Stimulated activated CD8-positive, alpha-beta memory T cell treated with anti-CD3 and anti-CD28 coated beads, Interleukin-7, amount 100 ng/mL, for 24 hours (primary cell): ENCODE data around the gene EMC1.
A peak's percentile ranks its signal among the peaks of the same experiment; 100 is the strongest.
"Not testable (repeated sequence)": the region's sequence is repeated elsewhere in the genome, so short reads cannot be mapped to it uniquely, and the experiment has no call there.

Source experiments
- DNase-seq: peaks from one replicate; pipeline ENCODE4 v3.0.0-alpha.2; 2020; ENCODE audit warnings: low read depth

Gene EMC1

DNA sequence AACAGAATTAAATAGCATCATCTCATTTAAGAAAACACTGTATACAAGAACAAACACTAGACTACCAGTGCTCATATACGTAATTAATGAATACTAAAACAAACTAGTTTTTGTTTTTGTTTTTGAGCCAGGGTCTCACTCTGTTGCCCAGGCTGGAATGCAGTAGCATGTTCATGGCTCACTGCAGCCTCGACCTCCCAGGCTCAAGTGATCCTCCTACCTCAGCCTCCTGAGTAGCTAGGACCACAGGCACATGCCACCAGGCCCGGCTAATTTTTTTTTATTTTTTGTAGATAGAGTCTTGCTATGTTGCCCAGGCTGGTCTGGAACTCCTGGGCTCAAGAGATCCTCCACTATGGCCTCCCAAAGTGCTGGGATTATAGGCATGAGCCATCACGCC lies 34.7 kb downstream of the EMC1 start:
- not testable (repeated sequence) for DNase-seq

DNA sequence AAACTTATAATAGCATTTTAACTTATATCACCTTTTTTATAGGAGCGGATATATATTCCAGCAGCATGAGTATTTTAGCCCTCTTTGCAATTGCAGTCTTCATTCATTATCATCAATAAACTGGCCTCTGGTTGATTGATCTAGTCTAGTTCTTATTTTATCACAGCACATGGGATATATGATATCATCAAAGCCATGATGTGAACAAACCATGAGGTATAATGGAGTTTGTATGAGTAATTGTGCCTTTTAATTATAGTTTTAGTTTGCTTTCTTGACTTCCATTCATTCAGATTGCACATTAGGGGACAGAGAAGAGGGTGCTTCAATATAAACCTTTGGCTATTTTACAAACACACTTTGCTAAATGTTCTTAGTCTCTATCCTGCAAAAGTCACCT lies 37.7 kb downstream of the EMC1 start:
- DNase-seq: no peak

DNA sequence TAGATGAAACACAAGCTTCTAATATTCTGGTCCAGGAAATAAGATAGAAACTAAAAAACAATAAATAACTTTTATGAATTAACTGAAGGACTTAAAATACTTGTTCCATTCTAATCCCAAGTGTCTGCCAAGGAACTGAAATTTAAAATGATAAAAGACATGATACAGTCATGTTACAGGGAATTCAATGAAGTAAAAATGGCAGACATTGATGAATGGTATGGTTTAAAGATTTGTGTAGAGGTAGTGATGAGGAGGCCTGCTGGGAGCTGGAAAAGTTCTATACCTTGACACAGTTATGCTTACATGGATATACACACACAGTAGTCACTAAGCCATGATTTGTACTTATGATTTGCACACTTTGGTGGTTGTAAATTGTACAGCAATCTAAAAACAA lies 39.2 kb downstream of the EMC1 start:
- no peak for DNase-seq

DNA sequence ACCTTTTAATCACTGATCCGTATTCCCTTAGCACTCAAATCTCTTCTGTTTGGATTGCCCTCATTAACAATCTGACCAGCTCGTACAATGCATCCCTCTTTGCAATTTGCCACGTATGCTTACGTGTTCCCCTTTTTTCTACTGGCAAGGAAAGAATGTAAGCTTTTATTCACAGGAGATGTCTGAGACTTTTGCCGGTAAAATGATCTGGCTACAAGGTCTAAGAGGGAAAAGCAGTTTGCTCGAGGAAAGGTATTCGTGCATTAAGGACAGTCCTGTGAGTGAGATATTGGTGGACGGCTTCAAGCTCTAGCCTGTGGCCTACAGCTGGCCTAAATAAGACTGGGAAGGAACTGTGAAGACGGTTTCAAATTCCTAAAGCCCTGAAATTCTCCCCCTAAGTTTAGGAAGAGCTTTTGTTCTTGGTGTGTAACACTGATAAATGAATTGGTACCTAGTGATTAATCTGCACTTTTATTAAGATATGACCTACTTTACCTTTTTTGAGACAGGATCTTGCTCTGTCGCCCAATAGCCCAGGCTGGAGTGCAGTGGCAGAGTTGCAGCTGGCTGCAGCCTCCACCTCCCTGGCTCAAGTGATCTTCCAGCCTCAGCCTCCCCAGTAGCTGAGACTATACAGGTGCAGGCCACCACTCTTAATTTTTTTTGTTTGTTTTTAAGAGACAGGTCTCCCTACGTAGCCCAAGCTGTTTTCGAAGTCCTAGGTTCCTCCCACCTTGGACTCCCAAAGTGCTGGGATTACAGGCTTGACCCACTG lies 40.4 kb downstream of the EMC1 start:
- no peak for DNase-seq

DNA sequence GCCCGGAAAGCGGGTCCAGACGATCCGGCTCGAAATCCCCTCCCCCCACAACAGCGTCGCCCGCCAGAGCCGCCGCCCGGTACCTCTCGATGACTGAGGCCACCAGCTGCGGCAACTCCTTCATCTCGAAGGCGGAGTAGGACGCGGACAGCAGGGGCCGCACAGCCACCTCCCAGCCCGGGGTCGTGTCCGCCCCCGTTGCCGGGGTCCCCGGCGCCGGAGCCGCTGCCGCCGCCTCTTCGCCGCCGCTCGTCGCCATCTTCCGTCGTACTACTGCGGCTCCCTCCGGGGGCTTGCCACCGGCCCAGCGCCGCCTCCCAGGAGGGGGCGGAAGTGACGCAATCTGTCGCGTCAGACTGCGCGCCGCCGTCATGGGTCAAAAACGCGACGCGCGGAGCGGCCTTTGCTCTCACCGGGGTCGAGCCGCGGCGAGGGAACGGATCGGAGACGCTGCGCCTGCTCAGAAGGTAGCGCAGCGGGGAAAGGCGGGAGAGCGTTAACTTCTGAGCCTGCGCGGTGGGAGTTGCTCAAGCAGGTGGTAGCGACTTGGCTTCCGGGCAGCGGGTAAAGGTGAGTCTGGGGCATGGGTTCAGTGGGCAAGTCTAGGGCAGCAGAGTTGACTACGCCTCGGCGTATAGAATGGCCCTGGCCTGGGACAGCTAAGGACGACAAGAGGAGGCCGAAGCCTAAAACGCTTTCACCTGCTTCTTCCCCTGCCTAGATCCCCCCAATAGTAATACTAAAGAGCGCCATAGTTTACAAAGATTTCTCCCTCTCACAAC lies 41.1 kb downstream of the EMC1 start, which contains the start of gene UBR4:
Gene UBR4 (minus strand): TSS at position 277 of the 782 bp plus-strand sequence. CDS start 18 bp downstream, at position 259.
- DNase-seq: peak; percentile 91

DNA sequence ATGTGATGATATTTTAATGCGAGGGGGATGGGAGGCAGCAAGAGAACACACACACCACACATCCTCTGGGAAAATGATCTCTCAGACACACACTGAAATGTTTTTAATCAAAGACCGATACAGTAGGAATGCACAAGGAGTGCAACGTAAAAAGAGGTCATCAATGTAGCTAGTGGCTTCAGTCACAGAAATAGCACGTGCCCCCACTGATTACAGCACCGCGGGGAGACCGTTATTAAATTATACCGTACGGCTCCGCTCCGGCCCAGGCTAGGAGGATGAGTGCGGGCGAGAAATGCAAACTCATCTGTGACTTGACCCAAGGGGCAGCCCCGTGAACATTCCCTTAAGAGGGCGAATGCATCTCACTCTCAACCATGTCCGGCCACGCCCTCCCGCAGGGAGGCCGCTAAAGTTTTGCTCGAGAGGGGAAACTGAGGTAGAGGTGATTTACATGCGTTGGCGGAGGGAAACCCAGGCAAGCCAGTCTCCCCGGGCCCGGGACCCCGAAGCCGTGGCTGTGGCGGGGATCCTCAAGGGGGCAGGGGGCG lies 41.8 kb downstream of the EMC1 start:
- DNase-seq: peak; percentile 23

DNA sequence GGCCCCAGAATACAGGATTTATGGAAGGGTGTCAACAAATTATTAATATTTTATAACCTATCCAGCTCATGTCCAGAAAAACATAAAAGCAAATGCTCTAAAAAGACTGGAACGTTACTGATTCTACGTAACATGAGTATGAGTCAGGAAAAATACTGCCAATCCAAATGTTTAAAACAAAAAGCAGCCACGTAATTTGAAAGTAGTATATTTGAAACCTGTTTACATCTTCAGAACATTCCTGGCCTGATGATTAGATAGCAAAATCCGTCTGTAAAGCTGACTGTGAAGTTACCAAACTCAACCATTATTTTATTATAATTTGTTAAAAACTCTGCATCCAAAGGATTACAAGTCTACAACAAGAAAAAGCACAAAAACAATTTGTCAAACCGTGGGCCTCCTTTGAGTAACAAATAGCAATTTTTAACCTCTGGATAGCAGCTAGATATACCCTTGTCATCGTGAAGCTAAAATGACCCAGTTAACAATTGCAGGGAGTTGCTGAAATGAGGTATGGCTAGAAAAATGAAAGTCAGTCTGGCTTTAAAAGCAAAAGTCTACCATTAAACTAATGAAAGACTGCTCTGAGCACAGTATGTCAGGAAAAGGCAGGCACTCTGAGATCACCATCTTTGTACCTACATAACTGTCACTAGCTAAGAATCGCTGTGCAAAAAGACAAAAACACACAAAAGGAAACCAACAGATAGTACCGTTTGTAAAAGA lies 42.5 kb downstream of the EMC1 start:
- DNase-seq: no peak

DNA sequence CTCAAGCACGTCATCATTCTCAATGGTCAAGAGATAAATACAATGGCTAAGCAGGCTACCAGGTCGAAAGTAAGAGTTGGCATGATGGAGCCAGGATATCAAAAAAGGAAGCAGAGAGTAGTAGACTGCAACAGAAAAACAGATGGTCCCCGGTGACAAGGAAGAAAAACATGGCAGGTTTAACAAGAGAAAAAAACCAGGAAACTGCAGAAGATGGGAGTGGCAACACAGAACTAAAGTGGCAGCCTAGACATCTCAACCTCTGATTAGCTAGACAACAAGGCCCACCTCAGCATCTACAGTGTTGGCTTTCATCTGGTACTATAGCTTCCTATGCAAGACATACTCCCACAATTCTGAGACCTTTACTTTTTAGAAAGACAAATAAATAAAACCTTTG lies 44.4 kb downstream of the EMC1 start:
- no peak for DNase-seq

DNA sequence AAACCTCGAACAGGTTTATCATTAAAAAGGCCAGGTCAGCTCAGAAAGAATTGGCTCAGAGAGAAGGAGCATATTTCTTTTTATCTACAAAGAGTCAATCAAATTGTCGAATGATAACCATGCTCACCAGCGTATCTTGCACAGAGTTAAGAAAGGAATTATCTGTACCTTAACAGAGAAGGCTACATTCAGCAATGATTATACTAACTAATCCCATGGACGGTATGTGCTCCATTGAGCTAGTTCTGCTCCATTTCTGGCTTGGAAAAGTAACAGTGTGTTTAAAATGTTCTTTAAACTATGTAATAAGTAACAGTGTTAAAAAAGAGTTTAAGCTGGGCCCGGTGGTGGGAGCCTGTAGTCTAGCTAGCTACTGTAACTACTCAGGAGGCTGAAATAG lies 45.5 kb downstream of the EMC1 start:
- DNase-seq: no peak

DNA sequence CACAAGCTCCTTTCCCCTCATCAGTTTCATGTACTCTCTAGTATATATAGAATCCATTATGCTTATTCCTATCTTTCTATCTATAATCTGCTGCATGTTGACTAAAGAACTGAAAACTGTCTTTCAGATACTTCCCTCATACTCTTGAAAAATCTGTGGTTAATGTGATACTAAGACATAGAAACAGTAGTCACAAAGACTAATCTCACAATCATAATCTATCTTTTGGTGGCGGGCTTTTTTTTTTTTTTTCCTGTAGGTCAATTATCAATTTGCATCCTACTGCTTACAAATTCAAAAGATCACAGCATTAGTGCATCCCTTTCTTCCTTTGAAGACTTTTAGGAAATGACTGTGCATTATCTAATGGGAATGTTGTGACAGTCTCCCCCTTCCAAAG lies 45.9 kb downstream of the EMC1 start:
- no peak for DNase-seq

DNA sequence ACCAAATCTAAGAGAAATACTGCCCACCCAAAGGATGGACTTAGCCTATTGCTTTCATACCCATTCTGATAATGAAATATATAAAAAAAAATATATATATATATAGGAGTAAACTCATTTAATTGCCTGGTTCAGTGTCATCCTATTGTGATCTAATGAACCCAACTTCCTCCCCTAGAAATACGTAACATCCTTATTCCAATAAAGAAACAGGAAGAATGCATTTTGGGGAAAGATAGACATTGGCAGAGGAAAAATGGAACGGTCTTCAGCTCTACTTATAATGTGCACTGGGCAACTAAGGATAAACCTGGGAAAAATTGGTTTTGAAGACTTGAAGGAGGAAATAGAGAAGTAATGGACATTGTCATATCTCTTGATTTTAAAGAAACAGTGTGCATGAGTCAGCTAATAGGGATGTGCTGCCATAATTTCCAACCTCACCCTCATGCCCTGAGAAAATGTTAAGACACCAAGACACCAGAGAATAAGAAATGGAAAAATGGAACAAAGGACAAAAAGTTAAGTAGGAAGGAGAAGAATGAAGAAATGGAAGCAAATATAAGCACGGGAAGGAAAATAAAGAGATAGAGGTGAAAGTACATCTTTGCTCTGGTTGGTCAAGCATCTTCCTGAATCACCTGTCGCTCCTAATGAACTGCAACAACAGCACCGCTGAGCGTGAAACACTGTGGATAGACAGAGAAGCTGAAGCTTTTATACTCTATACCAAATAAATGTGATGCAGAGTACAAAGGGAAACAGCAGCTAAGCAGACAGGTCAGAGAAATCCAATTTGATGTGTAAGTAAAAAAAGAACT lies 46.7 kb downstream of the EMC1 start:
- DNase-seq: no peak

DNA sequence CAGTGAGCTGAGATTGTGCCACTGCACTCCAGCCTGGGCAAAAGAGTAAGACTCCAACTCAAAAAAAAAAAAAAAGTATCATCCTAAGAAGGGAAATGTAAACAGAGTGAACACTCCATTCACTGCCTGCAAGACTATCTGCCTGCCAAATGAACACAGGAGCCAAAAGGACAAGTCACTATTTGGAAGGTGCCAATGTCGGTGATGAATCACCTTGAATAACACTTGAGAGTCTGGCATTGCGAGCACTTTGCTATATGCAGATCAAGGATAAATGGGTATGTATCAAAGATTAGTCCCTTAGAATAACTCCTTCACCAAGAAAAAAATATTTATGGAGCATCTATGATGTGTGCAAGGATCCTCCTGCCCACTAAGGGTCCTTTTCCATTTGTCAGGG lies 47.9 kb downstream of the EMC1 start:
- no peak for DNase-seq

DNA sequence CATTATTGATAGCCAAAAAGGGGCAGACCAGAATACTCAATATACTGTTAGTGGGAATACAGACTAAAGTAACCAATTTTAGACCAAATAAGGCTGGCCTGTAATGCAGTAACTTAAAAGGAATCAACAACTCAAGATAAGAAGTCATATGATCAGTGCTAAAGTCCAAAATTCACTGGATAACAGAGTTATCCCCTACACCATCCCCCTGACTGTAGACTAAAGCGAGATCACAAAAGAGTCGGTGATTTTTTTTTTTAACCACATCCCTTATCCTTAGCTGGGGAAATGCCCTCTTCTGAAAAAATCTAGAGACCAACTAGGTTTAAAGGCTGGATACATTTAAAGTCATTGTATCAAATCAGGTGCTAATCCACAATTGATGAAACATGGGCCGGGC lies 48.9 kb downstream of the EMC1 start:
- DNase-seq: no peak

DNA sequence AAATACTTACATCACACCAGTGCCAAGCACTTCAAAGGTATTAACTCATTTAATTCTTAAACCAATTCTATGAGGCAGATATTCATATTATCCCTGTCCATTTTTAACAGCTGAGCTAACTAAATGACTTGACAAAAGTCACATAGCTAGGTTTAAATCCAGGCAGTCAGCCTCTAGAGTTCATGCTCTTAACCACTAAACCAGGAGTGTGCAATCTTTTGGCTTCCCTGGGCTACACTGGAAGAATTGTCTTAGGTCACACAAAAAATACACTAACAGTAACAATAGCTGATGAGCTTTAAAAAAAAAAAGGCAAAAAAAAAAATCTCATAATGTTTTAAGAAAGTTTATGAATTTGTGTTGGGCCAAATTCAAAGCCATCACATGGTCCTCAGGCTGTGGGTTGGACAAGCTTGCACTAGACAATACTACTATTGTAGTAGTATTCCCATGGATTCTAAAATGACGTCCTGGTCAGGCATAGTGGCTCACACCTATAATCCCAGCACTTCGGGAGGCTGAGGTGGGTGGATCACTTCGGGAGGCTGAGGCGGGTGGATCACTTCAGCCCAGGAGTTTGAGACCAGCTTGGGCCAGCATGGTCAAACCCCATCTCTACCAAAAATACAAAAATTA lies 51.2 kb downstream of the EMC1 start:
- no peak for DNase-seq

DNA sequence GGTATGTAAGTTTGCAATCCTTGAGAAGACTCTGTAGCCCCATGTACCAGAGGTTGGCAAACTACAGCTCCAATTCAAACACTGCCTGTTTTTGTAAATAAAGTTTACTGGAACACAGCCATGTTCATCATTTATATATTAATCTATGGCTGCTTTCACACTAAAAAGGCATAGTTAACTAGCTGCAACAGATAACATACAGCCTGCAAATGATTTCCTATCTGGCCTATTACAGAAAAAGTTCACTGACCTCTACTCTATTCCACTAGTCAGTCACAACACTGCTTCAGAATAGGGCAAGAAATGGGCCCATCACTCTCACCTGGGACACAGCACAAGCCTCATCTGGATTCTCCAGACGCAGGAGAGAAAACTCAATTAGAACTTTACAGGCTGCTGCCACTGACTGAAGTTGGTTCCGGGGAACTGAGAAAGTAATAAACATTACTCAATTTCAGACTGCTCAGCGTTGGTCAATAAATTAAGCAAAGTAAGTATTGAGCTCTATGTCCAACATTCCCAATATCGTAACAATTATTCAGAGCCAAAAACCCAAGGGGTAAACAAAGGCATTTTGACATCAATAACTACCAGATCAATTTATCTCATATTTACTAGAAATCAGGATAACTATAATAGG lies 51.9 kb downstream of the EMC1 start:
- no peak for DNase-seq

DNA sequence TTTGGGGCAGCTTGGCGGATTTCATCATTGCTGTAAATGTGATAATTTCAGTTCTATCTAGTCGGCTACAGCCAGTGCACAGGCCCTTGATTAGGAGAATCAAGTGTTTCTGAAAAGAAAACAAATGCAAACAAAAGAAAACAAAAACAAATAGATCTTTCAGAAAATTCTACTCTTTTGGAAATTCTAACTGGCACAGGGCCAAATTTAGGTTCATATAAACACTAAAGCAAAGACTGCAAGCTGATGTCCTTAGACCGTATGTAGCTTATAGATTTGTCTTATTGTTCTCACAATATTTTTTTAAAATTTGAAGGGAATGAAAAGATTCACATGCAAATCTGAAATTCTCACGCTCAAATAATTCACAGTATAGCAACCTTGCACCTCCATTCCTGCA lies 52.5 kb downstream of the EMC1 start:
- DNase-seq: no peak

DNA sequence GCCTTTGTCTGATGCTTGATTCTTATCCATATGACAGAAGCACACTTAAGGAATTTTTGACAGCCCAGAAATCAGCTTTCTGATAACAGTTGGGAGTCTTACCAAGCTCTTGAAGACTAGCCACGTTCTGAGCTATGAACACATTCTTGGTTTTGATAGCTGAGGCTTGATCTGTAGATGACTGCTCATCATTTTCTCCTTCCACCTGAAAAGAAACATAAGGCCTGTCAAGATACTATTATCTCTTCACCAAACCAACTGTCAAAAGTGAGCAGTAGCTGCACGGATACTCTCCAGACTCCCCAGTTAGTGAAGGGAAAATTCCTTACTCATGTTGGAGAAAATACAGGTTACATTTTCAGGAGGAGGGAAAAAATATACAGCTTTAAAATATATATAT lies 53.5 kb downstream of the EMC1 start:
- no peak for DNase-seq

DNA sequence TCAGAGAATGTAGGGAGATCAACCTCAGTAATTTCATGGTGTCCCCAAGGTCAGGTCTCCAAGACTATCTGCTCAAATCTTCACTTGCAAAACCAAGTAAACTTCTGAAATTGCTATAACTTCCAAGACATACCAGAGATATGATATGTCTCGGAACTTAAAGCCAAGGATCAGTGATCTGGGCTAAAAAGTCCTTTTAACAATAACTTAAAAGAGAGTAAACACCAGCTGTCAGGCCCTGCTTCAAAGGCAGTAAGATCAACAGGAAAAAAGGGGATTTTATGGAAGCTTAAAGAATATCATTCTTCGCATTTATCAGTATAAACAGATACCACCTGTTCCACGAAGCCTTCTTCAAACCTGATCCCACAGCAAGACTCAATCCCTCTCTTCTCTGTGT lies 55.0 kb downstream of the EMC1 start:
- DNase-seq: no peak

DNA sequence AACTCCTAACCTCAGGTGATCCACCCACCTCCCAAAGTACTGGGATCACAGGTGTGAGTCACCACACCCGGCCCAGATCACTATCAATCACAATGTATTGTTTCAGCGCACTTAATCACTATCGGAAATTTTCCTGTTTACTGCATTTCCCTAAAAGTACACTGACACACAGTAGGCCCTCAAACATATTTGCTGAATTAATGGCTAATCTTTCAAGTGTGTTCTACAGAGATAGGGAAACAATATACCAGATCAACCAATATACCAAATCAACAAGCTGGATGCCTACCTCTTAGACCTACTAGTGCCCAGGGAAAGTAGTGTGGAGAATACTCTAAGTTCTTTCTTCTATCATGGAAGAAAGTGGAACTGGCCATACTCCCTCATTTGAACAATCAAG lies 58.3 kb downstream of the EMC1 start:
- DNase-seq: no peak

DNA sequence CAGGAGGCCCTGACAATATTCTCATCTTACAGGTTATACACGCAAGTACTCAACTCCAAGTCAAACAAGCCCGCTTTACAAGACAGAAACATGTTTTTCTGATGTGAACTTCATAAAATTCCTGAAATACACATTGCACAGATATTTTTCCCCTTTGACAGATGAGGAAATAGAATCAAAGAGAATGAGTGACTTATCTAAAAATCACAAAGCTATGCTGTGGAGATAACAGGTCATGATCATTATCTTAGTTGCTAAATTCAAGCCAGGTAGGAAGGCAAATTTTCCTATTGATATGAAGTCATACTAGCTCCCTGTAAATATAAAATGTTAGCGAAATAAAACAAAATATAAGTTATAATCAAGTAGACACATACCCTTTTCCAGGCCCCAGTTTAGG lies 59.5 kb downstream of the EMC1 start:
- no peak for DNase-seq

DNA sequence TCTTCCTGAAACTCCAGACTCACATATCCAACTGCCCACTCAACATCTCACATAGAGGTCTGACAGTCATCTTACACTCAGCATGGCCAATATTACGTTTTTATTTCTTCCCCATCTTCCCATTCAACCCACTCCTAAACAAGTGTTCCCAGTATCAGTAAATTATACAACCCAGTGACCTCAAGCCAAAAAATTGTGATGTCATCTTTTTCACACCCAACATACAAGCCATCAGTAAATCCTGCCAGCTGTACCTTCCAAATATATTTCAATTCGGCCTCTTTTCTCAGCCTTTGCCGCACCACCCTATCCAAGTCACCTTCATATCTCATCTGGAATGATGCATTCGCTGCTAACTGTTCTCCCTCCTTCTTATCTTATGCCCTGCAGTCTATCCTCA lies 60.9 kb downstream of the EMC1 start:
- no peak for DNase-seq
